Measurements from ENCODE around the gene INA.

INA gene

DNA sequence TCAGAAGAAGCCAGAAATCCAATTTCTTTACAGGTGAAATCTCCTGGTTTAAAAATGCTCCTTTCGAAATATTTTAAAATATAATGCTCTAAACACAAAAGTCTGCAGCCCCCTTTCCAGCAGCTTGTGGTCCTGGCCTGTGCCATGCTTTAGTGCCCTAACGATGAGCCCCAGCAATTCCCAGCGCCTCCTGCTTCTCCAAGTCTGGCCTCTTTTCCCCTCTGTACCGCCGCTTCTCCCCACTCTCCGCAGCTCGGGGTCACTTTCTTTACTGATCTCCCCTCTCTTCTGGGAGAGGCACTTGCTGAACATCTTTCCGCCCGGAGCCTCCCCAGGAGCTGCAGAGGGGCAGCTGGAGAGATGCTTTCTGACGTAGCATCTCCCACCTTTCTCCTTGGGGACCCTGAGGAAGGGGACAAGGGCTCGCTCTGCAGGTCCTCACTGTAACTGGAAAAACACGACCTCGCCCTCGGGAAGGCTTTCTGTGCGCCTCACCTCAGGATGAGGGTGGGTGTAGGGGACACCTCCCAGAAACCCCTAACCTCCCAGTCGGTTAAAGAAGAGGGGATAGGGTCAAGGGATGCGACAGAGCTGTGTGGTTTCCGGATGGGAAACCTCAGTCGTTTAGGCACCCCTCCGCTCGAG lies 565 bp upstream of the INA start:
- DNase-seq (ENCODE audit: low read depth): no peak

DNA sequence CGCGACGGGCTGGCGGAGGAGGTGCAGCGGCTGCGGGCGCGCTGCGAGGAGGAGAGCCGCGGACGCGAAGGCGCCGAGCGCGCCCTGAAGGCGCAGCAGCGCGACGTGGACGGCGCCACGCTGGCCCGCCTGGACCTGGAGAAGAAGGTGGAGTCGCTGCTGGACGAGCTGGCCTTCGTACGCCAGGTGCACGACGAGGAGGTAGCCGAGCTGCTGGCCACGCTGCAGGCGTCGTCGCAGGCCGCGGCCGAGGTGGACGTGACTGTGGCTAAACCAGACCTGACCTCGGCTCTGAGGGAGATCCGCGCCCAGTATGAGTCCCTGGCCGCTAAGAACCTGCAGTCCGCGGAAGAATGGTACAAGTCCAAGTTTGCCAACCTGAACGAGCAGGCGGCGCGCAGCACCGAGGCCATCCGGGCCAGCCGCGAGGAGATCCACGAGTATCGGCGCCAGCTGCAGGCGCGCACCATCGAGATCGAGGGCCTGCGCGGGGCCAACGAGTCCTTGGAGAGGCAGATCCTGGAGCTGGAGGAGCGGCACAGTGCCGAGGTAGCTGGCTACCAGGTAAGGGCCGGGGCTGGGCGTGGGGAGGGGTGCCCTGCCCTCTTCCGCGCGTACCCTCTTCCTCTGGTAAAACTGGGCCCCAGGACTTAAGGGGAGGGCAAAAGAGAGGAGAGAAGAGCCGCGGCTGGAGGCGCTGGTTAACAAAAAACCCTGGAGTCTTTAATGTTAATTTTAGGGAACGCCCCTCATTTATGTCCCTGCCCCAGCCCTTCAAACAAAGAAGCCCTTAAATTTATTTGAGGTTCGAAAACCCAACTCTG lies 987 bp downstream of the INA start:
- DNase-seq (ENCODE audit: low read depth): no peak

DNA sequence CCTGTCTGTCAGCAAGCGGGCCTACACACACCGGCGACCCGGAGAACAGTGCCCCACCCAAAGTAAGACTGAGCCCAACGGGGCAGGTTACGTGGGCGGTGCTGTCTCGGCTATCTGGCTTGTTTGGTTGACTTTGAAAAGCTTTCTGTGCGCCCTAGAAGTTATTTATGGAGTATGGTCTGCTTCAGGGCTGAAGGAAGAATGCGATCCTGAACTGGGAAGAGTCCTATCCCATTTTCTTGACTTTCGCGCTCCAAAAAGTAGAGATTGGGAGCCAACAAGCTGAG lies 1.5 kb downstream of the INA start:
- no peak for DNase-seq (ENCODE audit: low read depth)

DNA sequence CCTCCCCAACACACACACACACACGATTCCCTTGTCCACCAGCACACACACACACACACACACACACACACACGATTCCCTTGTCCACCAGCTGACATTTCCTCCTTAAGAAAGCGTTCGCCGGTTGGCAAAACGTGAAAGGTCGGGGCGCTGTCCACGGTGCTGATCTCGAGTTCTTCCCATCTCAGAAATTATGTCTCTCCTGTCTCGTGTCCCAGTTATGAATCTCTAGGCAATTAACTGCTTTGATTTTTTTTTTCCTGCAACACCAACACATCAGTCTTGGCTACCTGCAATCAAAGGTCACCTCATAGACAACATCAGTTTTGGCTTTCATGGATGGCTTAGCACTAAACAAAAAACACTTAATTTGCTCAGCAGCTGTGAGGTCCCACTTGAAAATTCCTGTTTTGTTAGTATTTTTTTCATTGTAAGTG lies 1.9 kb downstream of the INA start:
- no peak for DNase-seq (ENCODE audit: low read depth)

DNA sequence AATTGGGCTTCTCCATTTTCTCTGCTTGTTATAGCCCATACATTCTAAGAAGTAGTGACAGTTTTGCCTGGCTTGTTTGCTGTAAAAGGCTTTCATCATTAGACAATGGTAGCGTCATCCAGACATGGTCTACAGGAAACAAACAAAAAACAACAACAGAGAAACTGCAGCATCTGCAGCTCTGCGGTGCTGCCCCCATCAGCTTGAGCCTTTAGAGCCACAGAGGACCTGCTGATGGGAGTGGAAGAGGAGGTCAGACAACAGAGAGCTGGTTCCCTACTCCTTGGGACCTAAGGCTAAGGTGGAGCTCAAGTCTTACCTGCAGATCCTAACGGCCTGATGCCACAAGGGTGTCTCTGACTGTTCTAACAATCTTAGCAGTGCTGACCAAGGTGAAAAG lies 3.1 kb downstream of the INA start:
- no peak for DNase-seq (ENCODE audit: low read depth)

DNA sequence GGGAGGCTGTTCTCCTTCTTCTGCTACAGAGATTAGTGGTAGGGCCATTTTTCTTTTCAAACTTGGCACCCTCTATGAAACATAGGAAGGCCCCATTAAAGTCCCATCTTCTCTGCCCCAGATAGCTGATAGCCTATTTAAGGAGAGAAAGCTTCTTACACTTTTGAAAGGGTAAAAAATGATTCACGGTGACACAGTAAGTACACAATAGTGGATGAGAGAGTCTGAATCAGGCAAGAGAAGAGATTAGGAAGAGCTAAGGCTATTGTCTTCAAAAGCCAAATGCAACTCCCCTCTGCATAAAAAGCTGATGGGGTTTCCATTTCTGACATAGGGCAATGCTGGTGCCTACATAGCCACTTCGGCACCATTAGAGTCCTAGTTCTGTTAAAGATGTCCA lies 3.6 kb downstream of the INA start:
- no peak for DNase-seq (ENCODE audit: low read depth)

DNA sequence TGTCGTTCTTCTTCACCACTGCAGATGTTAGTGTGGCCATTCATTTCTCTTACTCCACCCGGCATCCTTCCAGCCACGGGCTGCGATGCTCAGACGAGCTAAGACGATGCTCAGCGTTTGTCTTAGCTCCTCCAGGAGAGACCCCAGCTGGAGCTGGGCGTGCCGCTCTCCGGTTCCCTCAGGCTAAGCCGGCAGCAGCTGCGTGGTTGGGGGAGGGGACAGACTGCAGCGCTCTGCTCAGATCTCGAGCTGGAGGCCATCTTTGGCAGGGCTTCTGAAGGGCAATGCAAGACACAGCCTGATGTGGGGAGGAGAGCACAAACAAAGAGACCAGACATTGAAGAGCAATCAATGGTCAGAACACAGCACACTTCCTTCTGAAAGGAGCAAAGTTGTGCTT lies 4.8 kb downstream of the INA start:
- DNase-seq (ENCODE audit: low read depth): no peak

DNA sequence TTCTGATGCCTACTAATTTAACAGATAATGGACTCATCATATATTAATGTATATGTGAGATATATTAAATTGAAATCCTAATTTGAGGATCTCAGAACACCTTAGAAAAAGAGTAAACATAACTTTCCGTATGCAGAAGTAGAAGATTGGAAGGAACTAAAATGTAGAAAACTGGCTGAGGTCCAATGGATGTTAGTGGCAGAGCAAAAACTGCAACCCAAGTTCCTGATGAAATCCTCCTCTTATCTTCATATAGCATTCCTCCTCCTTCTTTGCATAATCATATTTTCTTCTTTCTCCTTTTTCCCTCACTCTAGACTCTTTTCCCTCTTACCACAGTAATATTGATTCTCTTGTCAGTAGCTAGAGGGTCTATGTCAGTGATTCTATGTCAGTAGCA lies 6.0 kb downstream of the INA start:
- no peak for DNase-seq (ENCODE audit: low read depth)

DNA sequence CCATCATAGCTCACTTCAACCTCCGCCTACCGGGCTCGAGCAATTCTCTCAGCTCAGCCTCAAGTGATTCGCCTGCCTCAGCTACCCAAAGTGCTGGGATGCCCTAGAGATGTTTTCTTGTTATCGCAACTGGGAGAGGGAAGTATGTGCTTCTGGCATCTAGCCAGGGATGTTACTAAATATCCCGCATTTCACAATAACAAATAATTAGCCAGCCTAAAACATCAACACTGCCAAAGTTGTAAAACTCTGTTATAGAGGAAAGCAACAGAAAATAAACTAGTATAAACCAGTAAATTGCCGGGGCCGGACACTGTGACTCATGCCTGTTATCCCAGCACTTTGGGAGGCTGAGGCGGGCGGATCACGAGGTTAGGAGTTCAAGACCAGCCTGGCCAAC lies 7.2 kb downstream of the INA start:
- no peak for DNase-seq (ENCODE audit: low read depth)

DNA sequence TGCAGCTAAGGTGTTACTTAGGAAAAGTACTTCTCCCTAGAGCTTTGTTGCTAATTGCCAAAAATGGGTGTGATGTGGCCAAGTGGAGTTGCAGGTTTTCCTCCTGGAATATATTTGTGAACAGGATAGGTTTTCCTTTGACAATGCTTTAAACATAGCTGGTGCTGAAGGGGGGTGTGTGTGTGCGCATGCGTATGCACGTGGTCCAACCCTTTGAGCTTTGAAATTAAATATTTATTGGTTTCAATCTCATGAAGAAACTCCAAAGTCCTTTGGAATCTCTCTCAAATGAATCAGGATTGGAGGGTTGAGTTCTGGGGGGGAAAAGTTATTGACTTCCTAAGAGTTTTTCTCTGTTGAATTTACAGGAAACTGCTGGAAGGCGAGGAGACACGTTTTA lies 11.1 kb downstream of the INA start:
- DNase-seq (ENCODE audit: low read depth): no peak

DNA sequence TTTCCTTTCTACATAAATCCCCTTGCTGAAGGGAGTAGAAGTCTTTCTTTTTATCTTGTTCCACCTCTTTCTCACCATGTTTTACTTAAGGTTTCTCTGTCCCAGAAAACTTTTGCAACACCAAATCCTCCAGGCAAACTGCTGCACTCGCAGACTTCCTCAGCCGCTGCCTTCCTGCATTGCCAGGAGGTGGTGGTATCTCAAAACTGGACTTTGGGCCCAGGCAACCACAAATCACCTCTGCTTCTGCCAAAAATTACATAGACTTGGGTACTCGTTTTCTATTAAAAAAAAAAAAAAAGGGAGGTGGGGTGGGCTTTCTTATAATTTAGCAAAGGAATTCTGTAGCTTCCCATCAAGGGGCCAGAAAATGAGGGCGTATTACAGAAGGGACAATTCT lies 14.7 kb downstream of the INA start:
- no peak for DNase-seq (ENCODE audit: low read depth)

DNA sequence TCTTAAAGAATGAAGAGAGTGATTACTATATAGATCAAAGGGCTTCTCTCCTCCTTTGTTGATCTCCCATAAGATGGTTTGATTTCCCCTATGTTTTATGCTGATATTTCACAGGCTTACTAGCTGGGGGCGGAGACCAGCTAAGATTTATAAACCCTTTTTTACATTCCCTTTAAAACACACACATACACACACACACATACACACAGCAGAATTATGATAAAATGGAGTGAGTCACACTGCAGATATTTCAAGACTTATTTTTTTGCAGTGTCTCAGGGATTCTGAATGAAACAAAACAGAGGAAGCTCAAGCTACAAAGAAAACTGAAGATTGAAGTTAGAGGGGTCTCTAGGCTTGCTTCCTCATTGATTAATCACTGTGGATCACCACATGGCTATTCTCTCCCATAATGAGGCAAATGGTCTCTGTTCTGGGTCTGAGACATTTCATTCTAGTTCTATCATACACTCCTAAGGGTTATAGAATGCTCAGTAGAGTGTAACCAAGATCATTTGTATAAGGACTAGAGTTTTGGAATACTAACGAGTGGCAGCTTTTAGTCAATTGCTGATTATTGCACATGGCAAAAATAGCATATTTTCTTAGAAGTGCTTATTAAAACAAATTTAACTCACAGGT lies 18.6 kb downstream of the INA start:
- DNase-seq (ENCODE audit: low read depth): no peak

DNA sequence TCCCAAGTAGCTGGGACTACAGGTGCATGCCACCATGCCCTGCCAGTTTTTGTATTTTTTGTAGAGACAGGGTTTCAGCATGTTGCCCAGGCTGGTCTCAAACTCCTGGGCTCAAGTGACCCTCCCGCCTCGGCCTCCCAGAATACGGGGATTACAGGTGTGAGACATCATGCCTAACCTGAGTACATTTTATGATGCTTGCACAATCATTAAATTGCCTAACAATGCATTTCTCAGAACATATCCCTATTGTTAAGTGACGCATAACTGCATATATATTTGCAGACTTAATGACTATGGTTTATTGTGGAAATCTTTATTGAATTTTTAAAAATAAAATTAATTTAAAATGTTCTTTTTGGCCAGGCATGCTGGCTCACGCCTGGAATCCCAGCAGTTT lies 30.7 kb downstream of the INA start:
- no peak for DNase-seq (ENCODE audit: low read depth)

DNA sequence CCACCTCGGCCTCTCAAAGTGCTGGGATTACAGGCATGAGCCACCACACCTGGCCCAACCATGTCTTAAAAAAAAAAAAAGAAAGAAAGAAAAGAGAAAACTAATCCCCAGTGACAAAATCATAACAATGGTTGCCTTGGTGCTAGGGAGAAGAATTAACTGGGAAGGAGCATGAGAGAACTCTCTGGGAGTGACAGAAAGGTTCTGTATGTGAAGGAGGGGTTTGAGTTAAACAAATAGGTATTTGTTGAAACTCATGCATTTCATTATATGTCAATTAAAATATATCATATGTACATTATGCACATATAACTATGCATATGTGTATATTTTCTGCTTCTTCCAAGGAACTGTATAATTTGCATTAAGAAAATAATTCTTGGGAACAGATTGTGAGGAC lies 33.3 kb downstream of the INA start:
- no peak for DNase-seq (ENCODE audit: low read depth)

DNA sequence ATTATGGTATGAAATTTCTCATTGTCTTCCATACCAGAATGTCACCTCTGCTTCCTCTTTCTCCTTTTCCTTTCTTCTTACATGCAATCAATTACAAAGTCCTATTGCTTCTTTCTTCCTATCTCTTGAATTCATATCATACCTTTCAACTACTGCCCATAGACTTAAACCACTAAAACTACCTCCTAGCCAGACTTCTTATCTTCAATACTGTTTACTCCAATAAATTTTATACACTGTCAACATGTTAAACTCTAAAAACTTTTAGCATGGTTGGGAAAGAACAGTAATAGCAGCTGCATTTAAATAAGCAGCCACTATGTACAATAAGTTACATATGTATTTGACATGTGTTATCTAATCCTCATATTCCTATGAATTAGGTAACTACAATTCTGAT lies 39.1 kb downstream of the INA start:
- no peak for DNase-seq (ENCODE audit: low read depth)

DNA sequence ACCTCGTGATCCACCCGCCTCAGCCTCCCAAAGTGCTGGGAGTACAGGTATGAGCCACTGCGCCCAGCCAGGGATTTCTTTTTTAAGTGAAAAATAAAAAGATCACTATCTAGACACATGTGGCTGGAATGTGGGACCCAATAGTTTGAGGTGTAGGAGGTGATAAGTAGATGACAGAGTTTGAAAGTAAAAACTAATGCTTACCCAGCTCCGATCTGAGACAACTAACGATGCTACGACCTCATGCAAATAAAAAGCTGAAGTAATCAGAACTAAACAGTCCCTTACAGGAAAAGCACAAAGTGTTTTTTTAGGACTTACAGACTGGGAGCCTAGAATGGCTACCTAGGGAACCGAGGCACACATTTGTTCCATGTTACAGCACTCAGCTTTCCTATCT lies 51.0 kb downstream of the INA start:
- DNase-seq (ENCODE audit: low read depth): no peak

DNA sequence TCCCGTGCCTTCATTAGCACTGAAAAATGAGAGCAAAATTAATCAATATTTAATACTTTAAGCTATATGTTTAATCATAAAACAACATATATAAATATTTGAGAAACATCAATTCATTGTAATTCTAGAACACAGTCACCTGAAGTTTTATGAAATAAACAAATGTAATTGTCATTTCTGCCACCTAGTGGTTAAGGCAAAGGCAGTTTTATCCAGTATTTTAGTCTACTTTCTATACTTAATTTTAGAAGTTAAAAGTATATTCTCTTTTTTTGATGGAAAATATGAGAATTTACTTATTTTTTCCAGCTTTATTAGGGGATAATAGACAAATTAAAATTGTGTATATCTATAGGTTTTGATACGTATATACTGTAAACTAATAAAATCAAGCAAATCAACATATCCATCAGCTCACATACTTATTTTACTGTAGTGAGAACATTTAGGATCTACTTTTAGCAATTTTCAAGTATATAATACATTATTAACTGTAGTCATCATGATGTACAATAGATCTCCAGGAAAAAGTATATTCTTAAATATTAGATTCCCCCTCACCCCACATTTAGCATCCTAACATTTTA lies 57.1 kb downstream of the INA start:
- no peak for DNase-seq (ENCODE audit: low read depth)

DNA sequence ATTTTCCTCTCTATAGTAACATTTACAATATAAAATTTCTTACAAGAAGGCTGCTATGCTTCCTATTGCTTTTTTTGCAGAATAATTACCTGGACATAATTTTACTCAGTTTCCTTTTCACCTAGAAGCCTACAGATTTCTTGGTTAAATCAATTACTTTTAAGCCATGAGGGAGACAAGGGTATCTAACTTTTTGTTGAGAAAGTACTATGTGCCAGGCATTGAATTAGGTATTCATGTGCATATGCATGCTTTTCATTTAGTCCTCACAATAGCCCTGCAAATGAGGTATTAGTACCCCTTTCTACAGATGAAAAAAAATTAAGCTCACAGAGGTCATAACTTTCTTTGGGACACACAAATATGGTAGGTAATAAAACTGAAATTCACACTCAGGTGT lies 57.6 kb downstream of the INA start:
- DNase-seq (ENCODE audit: low read depth): no peak

DNA sequence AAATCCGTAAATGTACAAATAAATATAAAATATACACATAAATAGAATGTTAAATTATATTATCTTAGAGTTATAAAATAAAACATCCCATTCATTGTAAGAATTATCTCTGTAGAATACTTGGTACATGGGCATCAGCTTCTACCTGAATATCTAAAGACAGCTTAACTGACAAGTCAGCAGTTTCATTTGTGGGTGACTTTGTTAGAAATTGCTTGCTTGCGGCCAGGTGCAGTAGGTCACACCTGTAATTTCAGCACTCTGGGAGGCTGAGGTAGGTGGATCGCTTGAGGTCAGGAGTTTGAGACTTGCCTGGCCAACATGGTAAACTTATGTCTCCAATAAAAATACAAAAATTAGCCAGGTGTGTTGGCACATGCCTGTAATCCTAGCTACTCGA lies 59.4 kb downstream of the INA start:
- no peak for DNase-seq (ENCODE audit: low read depth)
